ENCODE data around the gene CHN2. TPM values are rescaled to one million over a fixed set of nuclear protein-coding genes. Genes with fewer than 3 reads are reported as not detected.

The CHN2 gene
- total RNA-seq, 5 donors from 2014 or later (not counting 1 experiment from before 2014, with no cell fraction given) = 4.5 to 9.0 (median 6.6) TPM

- Mint-ChIP-seq H3K36me3 (no peaks in the 10 kb centered on the region), H3K4me3 (no peak overlapping the region), H3K4me1 (no peaks in the 10 kb centered on the region), H3K27me3 (no peaks in the 10 kb centered on the region), H3K9me3 (no peaks in the 10 kb centered on the region), H3K27ac (no peak overlapping the region)
- WGBS (ENCODE audit: insufficient coverage) = 86% methylated on average over 9 of the region's 13 CpGs
- Histone ChIP-seq H3K4me3 (ENCODE audit: control insufficient read depth in 1 of 2, extremely low read depth in 1 of 2, low read length in 1 of 2) (no peak overlapping the region), H3K4me1 (ENCODE audit: control insufficient read depth in 1 of 2, extremely low read depth in 1 of 2, insufficient read depth in 2 of 2, low read length in 2 of 2) (no peaks in the 10 kb centered on the region), H3K36me3 (ENCODE audit: control insufficient read depth in 2 of 2, extremely low read depth in 1 of 2, insufficient read depth in 1 of 2, low read length in 1 of 2) (no peaks in the 10 kb centered on the region), H3K9me3 (no peaks in the 10 kb centered on the region), H3K27ac (ENCODE audit: low read length) (no peak overlapping the region), H3K27me3 (replicated peaks in 1 of 2; ENCODE audit: control insufficient read depth in 2 of 2, extremely low read depth in 1 of 2, insufficient read depth in 2 of 2, low read length in 1 of 2) (no peaks in the 10 kb centered on the region)
- DNase-seq (no peak), ATAC-seq (replicated peaks in 1 of 4) (no peak)
- ChIA-PET CTCF (interaction anchor here in 1 of 2 donors (0.6 kb wide), 1 partner anchor 117 kb away, joined by 3 read pairs; no protein-coding TSS in a partner anchor), POLR2A (no interaction called here)
Observed at GRCh38 chr7:29471444-29472138, 277.0 kb downstream of the CHN2 start.

GRCh38 chr7:29476916-29477315, 282.3 kb downstream of the CHN2 start:
- Histone ChIP-seq H3K9me3 (no peaks in the 10 kb centered on the region), H3K4me1 (ENCODE audit: control insufficient read depth in 1 of 2, extremely low read depth in 1 of 2, insufficient read depth in 2 of 2, low read length in 2 of 2) (no peaks in the 10 kb centered on the region), H3K36me3 (ENCODE audit: control insufficient read depth in 2 of 2, extremely low read depth in 1 of 2, insufficient read depth in 1 of 2, low read length in 1 of 2) (no peaks in the 10 kb centered on the region), H3K27me3 (replicated peaks in 1 of 2; ENCODE audit: control insufficient read depth in 2 of 2, extremely low read depth in 1 of 2, insufficient read depth in 2 of 2, low read length in 1 of 2) (no peaks in the 10 kb centered on the region), H3K27ac (ENCODE audit: low read length) (no peak overlapping the region), H3K4me3 (ENCODE audit: control insufficient read depth in 1 of 2, extremely low read depth in 1 of 2, low read length in 1 of 2) (no peak overlapping the region)
- no peaks in the 10 kb centered on the region for H3K27me3 Mint-ChIP-seq
- no CpG with 5 or more reads among the region's 4 CpGs for WGBS (ENCODE audit: insufficient coverage)
- H3K4me1 Mint-ChIP-seq = no peaks in the 10 kb centered on the region
- no peaks in the 10 kb centered on the region for H3K9me3 Mint-ChIP-seq
- no peak for DNase-seq
- ChIA-PET POLR2A (no interaction called here), CTCF (interaction anchor here in 1 of 2 donors (0.6 kb wide), 1 partner anchor 18 kb away, joined by 5 read pairs; no protein-coding TSS in a partner anchor)
- no peak overlapping the region for H3K4me3 Mint-ChIP-seq
- ATAC-seq (replicated peaks in 1 of 4) = no peak
- no peak overlapping the region for H3K27ac Mint-ChIP-seq
- no peaks in the 10 kb centered on the region for H3K36me3 Mint-ChIP-seq

- Mint-ChIP-seq H3K36me3 (no peaks in the 10 kb centered on the region), H3K27me3 (no peaks in the 10 kb centered on the region), H3K9me3 (no peaks in the 10 kb centered on the region), H3K27ac (no peak overlapping the region), H3K4me3 (no peak overlapping the region), H3K4me1 (no peaks in the 10 kb centered on the region)
- Histone ChIP-seq H3K4me1 (ENCODE audit: control insufficient read depth in 1 of 2, extremely low read depth in 1 of 2, insufficient read depth in 2 of 2, low read length in 2 of 2) (no peaks in the 10 kb centered on the region), H3K4me3 (ENCODE audit: control insufficient read depth in 1 of 2, extremely low read depth in 1 of 2, low read length in 1 of 2) (no peak overlapping the region), H3K27ac (ENCODE audit: low read length) (no peak overlapping the region), H3K9me3 (no peaks in the 10 kb centered on the region), H3K36me3 (ENCODE audit: control insufficient read depth in 2 of 2, extremely low read depth in 1 of 2, insufficient read depth in 1 of 2, low read length in 1 of 2) (no peaks in the 10 kb centered on the region), H3K27me3 (replicated peaks in 1 of 2; ENCODE audit: control insufficient read depth in 2 of 2, extremely low read depth in 1 of 2, insufficient read depth in 2 of 2, low read length in 1 of 2) (no peaks in the 10 kb centered on the region)
- POLR2A ChIA-PET = no interaction called here
- 79% methylated on average over 2 of the region's 3 CpGs for WGBS (ENCODE audit: insufficient coverage)
- no peak for ATAC-seq (replicated peaks in 1 of 4)
- CTCF ChIA-PET = no interaction called here
- DNase-seq = no peak
Observed at GRCh38 chr7:29478226-29478625, 283.7 kb downstream of the CHN2 start.

GRCh38 chr7:29478687-29479240, 284.2 kb downstream of the CHN2 start:
- Histone ChIP-seq H3K36me3 (ENCODE audit: control insufficient read depth in 2 of 2, extremely low read depth in 1 of 2, insufficient read depth in 1 of 2, low read length in 1 of 2) (no peaks in the 10 kb centered on the region), H3K4me3 (ENCODE audit: control insufficient read depth in 1 of 2, extremely low read depth in 1 of 2, low read length in 1 of 2) (no peak overlapping the region), H3K4me1 (ENCODE audit: control insufficient read depth in 1 of 2, extremely low read depth in 1 of 2, insufficient read depth in 2 of 2, low read length in 2 of 2) (no peaks in the 10 kb centered on the region), H3K27me3 (replicated peaks in 1 of 2; ENCODE audit: control insufficient read depth in 2 of 2, extremely low read depth in 1 of 2, insufficient read depth in 2 of 2, low read length in 1 of 2) (no peaks in the 10 kb centered on the region), H3K27ac (ENCODE audit: low read length) (no peak overlapping the region), H3K9me3 (no peaks in the 10 kb centered on the region)
- Mint-ChIP-seq H3K4me3 (no peak overlapping the region), H3K9me3 (no peaks in the 10 kb centered on the region), H3K27ac (no peak overlapping the region), H3K36me3 (no peaks in the 10 kb centered on the region), H3K4me1 (no peaks in the 10 kb centered on the region), H3K27me3 (no peaks in the 10 kb centered on the region)
- DNase-seq (no peak), ATAC-seq (replicated peaks in 1 of 4) (no peak)
- ChIA-PET POLR2A (no interaction called here), CTCF (no interaction called here)
- 80% methylated on average over 1 of the region's 4 CpGs for WGBS (ENCODE audit: insufficient coverage)

GRCh38 chr7:29479301-29480200, 285.0 kb downstream of the CHN2 start:
- Mint-ChIP-seq H3K27ac (no peak overlapping the region), H3K36me3 (no peaks in the 10 kb centered on the region), H3K4me1 (no peaks in the 10 kb centered on the region), H3K27me3 (no peaks in the 10 kb centered on the region), H3K4me3 (no peak overlapping the region), H3K9me3 (no peaks in the 10 kb centered on the region)
- no peak for ATAC-seq (replicated peaks in 1 of 4)
- Histone ChIP-seq H3K27me3 (replicated peaks in 1 of 2; ENCODE audit: control insufficient read depth in 2 of 2, extremely low read depth in 1 of 2, insufficient read depth in 2 of 2, low read length in 1 of 2) (no peaks in the 10 kb centered on the region), H3K36me3 (ENCODE audit: control insufficient read depth in 2 of 2, extremely low read depth in 1 of 2, insufficient read depth in 1 of 2, low read length in 1 of 2) (no peaks in the 10 kb centered on the region), H3K4me3 (ENCODE audit: control insufficient read depth in 1 of 2, extremely low read depth in 1 of 2, low read length in 1 of 2) (no peak overlapping the region), H3K27ac (ENCODE audit: low read length) (no peak overlapping the region), H3K9me3 (no peaks in the 10 kb centered on the region), H3K4me1 (ENCODE audit: control insufficient read depth in 1 of 2, extremely low read depth in 1 of 2, insufficient read depth in 2 of 2, low read length in 2 of 2) (no peaks in the 10 kb centered on the region)
- DNase-seq = no peak
- POLR2A ChIA-PET = no interaction called here
- CTCF ChIA-PET = no interaction called here
- 94% methylated on average over 16 of the region's 17 CpGs for WGBS (ENCODE audit: insufficient coverage)

- Mint-ChIP-seq H3K36me3 (no peaks in the 10 kb centered on the region), H3K27ac (no peak overlapping the region), H3K4me3 (no peak overlapping the region), H3K4me1 (no peaks in the 10 kb centered on the region), H3K27me3 (peaks cover 0 to 4% of the 10 kb centered on the region in 2 donors), H3K9me3 (no peaks in the 10 kb centered on the region)
- H3K36me3 ChIP-seq (ENCODE audit: control insufficient read depth in 2 of 2, extremely low read depth in 1 of 2, insufficient read depth in 1 of 2, low read length in 1 of 2) = no peaks in the 10 kb centered on the region
- DNase-seq (no peak), ATAC-seq (replicated peaks in 1 of 4) (no peak)
- H3K27ac ChIP-seq (ENCODE audit: low read length) = no peak overlapping the region
- H3K4me3 ChIP-seq (ENCODE audit: control insufficient read depth in 1 of 2, extremely low read depth in 1 of 2, low read length in 1 of 2) = no peak overlapping the region
- no peaks in the 10 kb centered on the region for H3K9me3 ChIP-seq
- no peaks in the 10 kb centered on the region for H3K27me3 ChIP-seq (replicated peaks in 1 of 2; ENCODE audit: control insufficient read depth in 2 of 2, extremely low read depth in 1 of 2, insufficient read depth in 2 of 2, low read length in 1 of 2)
- H3K4me1 ChIP-seq (ENCODE audit: control insufficient read depth in 1 of 2, extremely low read depth in 1 of 2, insufficient read depth in 2 of 2, low read length in 2 of 2) = no peaks in the 10 kb centered on the region
- 82% methylated on average over 2 of the region's 5 CpGs for WGBS (ENCODE audit: insufficient coverage)
- ChIA-PET CTCF (no interaction called here), POLR2A (no interaction called here)
Observed at GRCh38 chr7:29480451-29480850, 285.9 kb downstream of the CHN2 start.

Measured in T-cell (primary cell).